OCI-LY7 (cell line): ENCODE measurements around the gene ZNF99. TPM values are rescaled to one million over a fixed set of nuclear protein-coding genes. Genes with fewer than 3 reads are reported as not detected.

Experiments used
- Bru-seq: library from RNA; stranded (reverse); fragments of 400-500 nt; gene quantifications from one replicate; lab custom pipeline; 2021; lab: Mats Ljungman, UMichigan
- BruChase-seq, 2 experiments: library from RNA; stranded (reverse); fragments of 400-500 nt; gene quantifications; one replicate each; lab custom pipeline; 2021; lab: Mats Ljungman, UMichigan
- BruUV-seq: library from RNA; stranded (reverse); fragments of 400-500 nt; replicated peaks from 2 replicates; lab custom pipeline; 2021; lab: Mats Ljungman, UMichigan
- CTCF ChIA-PET: fragments of 300-600 bp; sonication (Branson Sonifier 250); formaldehyde crosslinking; loops from one replicate; lab custom pipeline; 2022; ENCODE audit warnings: antibody characterized with exemption; ENCODE audit not compliant: unreplicated experiment; lab: Charles Lee
- POLR2A ChIA-PET: fragments of 300-600 bp; sonication (Branson Sonifier 250); formaldehyde crosslinking; loops from one replicate; lab custom pipeline; 2022; ENCODE audit warnings: antibody characterized with exemption; lab: Charles Lee
- DNase-seq: peaks from one replicate; pipeline ENCODE4 v3.0.0-alpha.2; 2015; ENCODE audit warnings: low spot score
- H2AFZ ChIP-seq: fragments of 200-600 bp; sonication (generic), shearing (Covaris generic); 2 replicates; pipeline ENCODE4 v1.6.1; 2014; ENCODE audit warnings: mild to moderate bottlenecking, antibody characterized with exemption, low read length, moderate library complexity
- H3K27ac ChIP-seq: fragments of 200-600 bp; sonication (generic); 2 replicates; pipeline ENCODE4 v1.5.1; 2014; ENCODE audit warnings: mixed run types, low read depth, mild to moderate bottlenecking, moderate library complexity, low read length, inconsistent platforms; ENCODE audit not compliant: poor library complexity, severe bottlenecking
- H3K36me3 ChIP-seq: fragments of 200-600 bp; sonication (generic); 2 replicates; pipeline ENCODE4 v1.6.1; 2014; ENCODE audit warnings: mild to moderate bottlenecking, antibody characterized with exemption, low read length, moderate library complexity, mixed read lengths; ENCODE audit not compliant: insufficient read depth
- H3K4me1 ChIP-seq: fragments of 200-600 bp; sonication (generic); 2 replicates; pipeline ENCODE4 v1.5.1; 2014; ENCODE audit warnings: mild to moderate bottlenecking, low read length; ENCODE audit not compliant: insufficient read depth, poor library complexity, severe bottlenecking
- H3K4me2 ChIP-seq: fragments of 200-600 bp; sonication (generic); 2 replicates; pipeline ENCODE4 v1.6.1; 2014; ENCODE audit warnings: mild to moderate bottlenecking, low read length
- H3K4me3 ChIP-seq: fragments of 200-600 bp; sonication (generic); 2 replicates; pipeline ENCODE4 v1.5.1; 2014; ENCODE audit warnings: mild to moderate bottlenecking, low read depth, low read length; ENCODE audit not compliant: poor library complexity, severe bottlenecking
- H3K79me2 ChIP-seq: fragments of 200-600 bp; sonication (generic); 2 replicates; pipeline ENCODE4 v1.6.1; 2016; ENCODE audit warnings: low read depth, mild to moderate bottlenecking, low read length, moderate library complexity, mixed read lengths; ENCODE audit not compliant: insufficient read depth
- H3K9me2 ChIP-seq: fragments of 200-600 bp; sonication (generic); 2 replicates; pipeline ENCODE4 v1.6.1; 2016; ENCODE audit warnings: mild to moderate bottlenecking, low read length, mixed read lengths; ENCODE audit not compliant: insufficient read depth
- H3K9me3 ChIP-seq: fragments of 200-600 bp; sonication (generic); 2 replicates; pipeline ENCODE4 v1.6.1; 2014; ENCODE audit warnings: mild to moderate bottlenecking, mixed run types, low read length, mixed read lengths
- H4K20me1 ChIP-seq: fragments of 200-600 bp; sonication (generic); 2 replicates; pipeline ENCODE4 v1.6.1; 2014; ENCODE audit warnings: mild to moderate bottlenecking, antibody characterized with exemption, low read length, moderate library complexity, mixed read lengths; ENCODE audit not compliant: insufficient read depth
- EZH2phosphoT487 ChIP-seq: fragments of 200-600 bp; sonication (generic); IDR thresholded peaks from 2 replicates; pipeline ENCODE4 v1.6.1; 2018; ENCODE audit warnings: low read depth, borderline replicate concordance, mild to moderate bottlenecking, mixed run types, antibody characterized with exemption, low read length, moderate library complexity, mixed read lengths
- intact Hi-C: fragments of 100-400 bp; cut with micrococcal nuclease; formaldehyde crosslinking; loops from one replicate; pipeline ENCODE4 v1.10.0; 2022; ENCODE audit not compliant: unreplicated experiment
- long read RNA-seq: library from polyadenylated mRNA; stranded (forward); transcript quantifications from one replicate; pipeline ENCODE4 v2.0.0, GENCODE V29; 2022
- total RNA-seq, 2 experiments: library from RNA; depleted of rRNA in 1 of 2; stranded (reverse); fragments of >200 nt in 1 of 2; shearing (Covaris generic) in 1 of 2; gene quantifications; 2 replicates each; pipeline ENCODE4 v1.2.3, GENCODE V29; 2014 to 2022
- TF ChIP-seq, protein P1 (sequence below): fragments of 200-600 bp; sonication (generic); conservative IDR thresholded peaks from 2 replicates; pipeline ENCODE4 v1.5.1; 2014; ENCODE audit warnings: mild to moderate bottlenecking, antibody characterized with exemption, low read length, moderate library complexity, mixed read lengths

Gene ZNF99
- total RNA-seq (2014; rRNA removed; shearing (Covaris generic)) (not detected in 2 replicates), total RNA-seq (2022) (not detected in 2 replicates), Bru-seq, nascent RNA (not detected), BruChase-seq, experiment 1, labeled RNA remaining after a 6-hour chase (not detected), BruChase-seq, experiment 2, labeled RNA remaining after a 2-hour chase (percentile 6 among the genes with signal in this experiment)
- long read RNA-seq: 0 reads

GRCh38 chr19:22783651-22784410, at the start of gene ZNF99:
Gene ZNF99, minus strand, starts transcription at chr19:22784151. Its CDS starts 135 bp downstream, at chr19:22784016.
- Histone ChIP-seq H3K4me1 (no peaks in the 10 kb centered on the region), H4K20me1 (no peaks in the 10 kb centered on the region), H3K36me3 (no peaks in the 10 kb centered on the region), H3K4me3 (no peak within 1 kb of the TSS), H3K9me2 (no peaks in the 10 kb centered on the region), H3K4me2 (no peak within 1 kb of the TSS), H3K9me3 (no peaks in the 10 kb centered on the region), H3K27ac (no peak within 1 kb of the TSS), H2AFZ (no peak within 1 kb of the TSS), H3K79me2 (no peaks in the 10 kb centered on the region)
- ChIA-PET POLR2A (interaction anchor here (0.6 kb wide), 1 partner anchor 122 kb away, joined by 3 read pairs; no protein-coding TSS in a partner anchor), CTCF (no interaction called here)
- intact Hi-C loops: no loop called here
- no TSS peak for BruUV-seq
- DNase-seq: no peak
- no peak for TF ChIP-seq EZH2phosphoT487
- TF ChIP-seq, protein P1, sequence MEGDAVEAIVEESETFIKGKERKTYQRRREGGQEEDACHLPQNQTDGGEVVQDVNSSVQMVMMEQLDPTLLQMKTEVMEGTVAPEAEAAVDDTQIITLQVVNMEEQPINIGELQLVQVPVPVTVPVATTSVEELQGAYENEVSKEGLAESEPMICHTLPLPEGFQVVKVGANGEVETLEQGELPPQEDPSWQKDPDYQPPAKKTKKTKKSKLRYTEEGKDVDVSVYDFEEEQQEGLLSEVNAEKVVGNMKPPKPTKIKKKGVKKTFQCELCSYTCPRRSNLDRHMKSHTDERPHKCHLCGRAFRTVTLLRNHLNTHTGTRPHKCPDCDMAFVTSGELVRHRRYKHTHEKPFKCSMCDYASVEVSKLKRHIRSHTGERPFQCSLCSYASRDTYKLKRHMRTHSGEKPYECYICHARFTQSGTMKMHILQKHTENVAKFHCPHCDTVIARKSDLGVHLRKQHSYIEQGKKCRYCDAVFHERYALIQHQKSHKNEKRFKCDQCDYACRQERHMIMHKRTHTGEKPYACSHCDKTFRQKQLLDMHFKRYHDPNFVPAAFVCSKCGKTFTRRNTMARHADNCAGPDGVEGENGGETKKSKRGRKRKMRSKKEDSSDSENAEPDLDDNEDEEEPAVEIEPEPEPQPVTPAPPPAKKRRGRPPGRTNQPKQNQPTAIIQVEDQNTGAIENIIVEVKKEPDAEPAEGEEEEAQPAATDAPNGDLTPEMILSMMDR: no peak

GRCh38 chr19:22832031-22832762, 48.2 kb upstream of the ZNF99 start, which contains the start of gene ZNF723:
Gene ZNF723, plus strand, starts transcription at chr19:22832291. Its CDS starts 89 bp downstream, at chr19:22832380.
- Histone ChIP-seq H2AFZ (no peak within 1 kb of the TSS), H3K4me3 (no peak within 1 kb of the TSS), H3K4me1 (no peaks in the 10 kb centered on the region), H3K9me3 (no peaks in the 10 kb centered on the region), H4K20me1 (no peaks in the 10 kb centered on the region), H3K27ac (no peak within 1 kb of the TSS), H3K36me3 (no peaks in the 10 kb centered on the region), H3K79me2 (no peaks in the 10 kb centered on the region), H3K9me2 (no peaks in the 10 kb centered on the region), H3K4me2 (no peak within 1 kb of the TSS)
- BruUV-seq: no TSS peak
- CTCF ChIA-PET: no interaction called here
- POLR2A ChIA-PET: no interaction called here
- intact Hi-C loops: no loop called here
- TF ChIP-seq EZH2phosphoT487: no peak
- TF ChIP-seq, protein P1: no peak
- no peak for DNase-seq
